ENCODE measurements around the gene RRH.

DNA sequence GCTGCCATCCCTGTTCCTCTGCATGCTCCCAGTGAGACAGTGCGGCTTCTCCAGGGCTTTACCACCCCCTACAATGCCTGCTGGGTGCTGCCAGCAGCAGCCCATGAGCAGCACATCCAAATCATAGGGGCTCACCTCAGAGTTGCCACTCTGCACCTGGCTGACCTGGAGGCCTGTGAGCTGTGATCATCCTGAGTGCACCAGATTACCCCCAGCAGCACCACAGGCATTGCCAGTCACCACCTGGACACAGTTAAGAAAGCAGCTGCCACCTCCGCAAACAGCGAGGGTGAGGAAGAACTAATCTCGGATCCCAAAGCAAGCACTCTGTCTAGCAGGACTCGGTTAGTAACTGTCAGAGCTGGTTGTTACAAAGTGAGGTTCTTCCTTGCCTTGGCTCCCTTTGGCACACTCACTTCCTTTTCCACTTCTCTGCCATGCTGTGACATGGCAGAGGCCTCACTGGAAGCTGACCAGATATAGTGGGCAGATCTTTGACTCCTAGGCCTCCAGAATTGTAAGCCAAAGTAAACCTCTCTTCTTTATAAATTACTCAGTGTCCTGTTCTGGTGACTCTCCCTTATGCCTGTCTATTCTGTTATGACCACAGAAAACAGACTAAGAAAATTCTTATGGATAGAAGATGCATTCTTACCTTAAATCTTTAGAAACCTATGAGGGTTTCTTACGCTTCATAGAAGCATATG is 45.3 kb downstream of the RRH start:
- TF ChIP-seq CTCF (IDR thresholded peaks at IDR 0.05) (no peak), POLR2A (IDR thresholded peaks at IDR 0.05) (no peak)
